GM18499 (cell line): ENCODE data around the gene SOD3.

Experiments used
- ATAC-seq: cut with Tn5 transposase; IDR thresholded peaks from one replicate; pipeline ENCODE4 v1.9.1; 2021; ENCODE audit warnings: moderate number of reproducible peaks; ENCODE audit not compliant: insufficient read depth, unreplicated experiment

The SOD3 gene

DNA sequence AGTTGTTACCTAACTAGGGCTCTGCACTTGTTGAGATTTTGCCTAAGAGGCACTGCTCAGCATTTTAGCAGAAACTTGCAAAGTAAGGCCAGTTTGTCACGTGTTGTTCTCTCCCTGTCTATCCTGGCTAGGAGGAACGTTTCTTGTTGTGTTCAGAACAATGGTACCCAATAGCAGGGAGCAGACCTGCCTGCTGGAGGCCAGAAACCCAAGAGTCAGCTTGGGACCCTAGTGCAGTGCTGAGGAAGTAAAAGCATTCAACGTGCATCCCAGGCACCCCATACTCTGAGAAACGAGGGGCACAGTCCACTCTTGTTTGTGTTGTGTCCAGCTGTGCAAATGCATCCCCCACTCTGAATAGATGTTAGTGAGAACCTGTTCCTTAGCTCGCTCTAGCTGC, 42.4 kb downstream of the SOD3 start:
- no peak for ATAC-seq

DNA sequence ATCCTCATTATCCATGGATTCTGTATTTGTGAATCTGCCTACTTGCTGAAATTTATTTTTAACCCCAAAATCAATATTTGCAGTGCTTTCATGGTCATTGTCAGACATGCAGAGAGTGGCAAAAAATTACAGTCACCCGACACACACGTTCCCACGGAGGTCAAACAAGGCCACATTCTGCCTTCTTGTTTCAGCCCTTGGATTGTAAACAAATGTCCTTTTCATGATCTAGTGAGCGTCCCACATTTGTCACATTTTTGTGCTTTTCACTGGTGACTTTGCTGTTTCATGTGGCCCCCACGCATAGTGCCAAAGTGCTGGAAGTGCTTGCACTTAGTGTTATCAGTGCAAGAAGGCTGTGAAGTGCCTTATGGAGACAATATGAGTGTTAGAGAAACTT, 45.0 kb downstream of the SOD3 start:
- no peak for ATAC-seq

DNA sequence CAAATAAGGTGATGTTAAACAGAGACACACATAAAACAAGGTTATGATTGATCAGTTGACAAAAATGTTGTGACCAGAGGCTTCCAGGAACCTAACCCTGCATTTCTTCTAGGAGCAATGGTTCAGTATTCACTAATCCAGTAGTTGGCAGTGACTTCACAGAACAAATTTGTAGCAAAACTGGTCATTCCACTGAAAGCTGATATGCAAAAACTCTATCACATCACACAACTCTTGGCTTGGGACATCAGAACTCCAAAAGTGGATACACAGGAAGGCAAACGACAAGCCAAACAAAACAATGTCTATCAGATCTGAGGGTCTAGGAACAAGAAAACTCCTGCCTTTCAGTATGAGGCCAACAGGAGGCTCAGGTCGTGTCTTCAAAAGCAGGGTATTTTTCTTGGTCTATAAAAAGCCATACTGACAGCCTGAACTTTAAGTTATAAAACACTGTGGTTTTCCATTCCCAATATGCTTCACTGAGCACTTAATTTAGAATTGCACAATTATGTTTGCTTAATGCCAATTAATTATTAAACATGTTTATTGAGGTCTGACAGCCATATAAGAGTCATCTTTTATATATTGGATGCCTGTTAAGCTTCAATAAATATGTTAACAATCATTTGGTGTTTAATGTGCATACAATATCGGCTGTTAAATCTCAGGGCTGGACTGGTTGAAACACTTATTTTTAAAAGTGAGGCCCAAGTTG, 45.6 kb downstream of the SOD3 start:
- ATAC-seq = no peak

DNA sequence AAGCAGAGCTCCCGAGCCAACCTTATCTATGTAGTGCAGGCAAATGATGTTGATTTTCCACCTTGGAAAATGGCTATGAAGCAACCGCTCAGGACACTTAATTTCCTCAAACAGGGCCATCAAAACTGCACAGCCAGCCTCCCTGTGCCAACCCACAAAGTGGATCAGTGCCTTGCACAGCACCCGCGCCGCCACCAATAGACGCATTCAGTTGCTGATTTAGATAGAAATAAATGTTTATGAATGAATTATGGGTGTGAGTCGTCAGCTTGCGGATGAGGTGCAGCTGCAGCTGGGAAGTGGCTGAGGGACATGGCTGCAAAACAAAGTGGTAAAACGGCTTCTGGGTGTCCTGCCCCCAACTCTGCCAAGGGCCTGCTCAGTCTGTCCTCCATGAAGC, 47.0 kb downstream of the SOD3 start:
- no peak for ATAC-seq

DNA sequence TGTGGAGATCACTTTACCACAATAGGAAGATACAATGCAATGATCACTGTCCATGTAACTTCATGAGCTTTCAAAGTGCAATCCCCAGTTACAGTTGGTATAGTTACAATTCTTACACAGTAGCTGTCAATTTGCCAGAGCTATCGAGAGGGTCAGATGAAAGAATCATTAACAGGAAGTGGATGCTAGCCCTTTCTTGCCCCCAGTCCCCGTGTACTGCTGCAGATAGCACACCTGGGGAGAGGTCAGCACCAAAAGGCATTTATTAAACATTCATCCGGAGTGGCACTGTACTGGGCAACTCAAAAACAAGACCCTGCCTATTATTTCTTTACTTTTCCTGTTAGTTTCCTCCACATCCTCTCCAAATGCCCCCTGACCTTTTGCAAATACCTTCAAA, 47.7 kb downstream of the SOD3 start:
- ATAC-seq = no peak

DNA sequence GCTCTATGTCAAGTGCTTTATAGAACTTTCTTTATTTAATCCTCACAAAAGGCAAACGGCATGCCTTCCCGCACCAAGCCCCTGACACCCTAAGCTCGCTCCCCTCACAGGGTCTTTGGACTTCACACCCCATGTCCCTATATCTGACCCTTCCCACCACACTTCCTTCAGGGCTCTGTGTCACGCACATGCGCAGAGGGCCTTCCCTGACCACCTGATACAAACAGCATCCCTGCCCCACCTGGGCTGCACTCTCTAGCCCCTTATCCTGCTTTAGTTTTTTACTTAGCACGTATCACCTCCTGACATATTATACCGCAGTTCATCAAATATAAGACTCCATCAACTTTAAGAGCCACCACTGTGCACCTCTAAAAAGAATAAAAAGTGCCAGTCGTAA, 49.8 kb downstream of the SOD3 start:
- ATAC-seq = no peak

DNA sequence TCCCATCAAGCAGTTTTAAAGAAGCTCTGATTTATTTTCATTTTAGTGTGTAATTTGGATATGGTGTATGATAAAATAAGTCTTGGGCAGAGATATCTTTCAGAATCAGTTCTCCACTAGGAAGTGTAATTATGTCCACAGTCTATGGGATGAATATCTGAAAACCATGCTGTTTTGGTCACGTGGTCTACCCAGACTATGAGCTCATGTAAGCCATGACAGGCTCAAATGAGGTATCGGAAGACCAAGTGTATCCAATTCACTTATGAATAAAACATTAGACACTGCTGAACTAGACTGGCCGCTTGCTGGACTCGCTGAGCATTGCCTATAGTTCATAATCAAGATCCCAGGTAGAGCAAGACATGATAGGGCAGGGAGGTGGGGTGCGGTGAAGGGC, 50.5 kb downstream of the SOD3 start:
- ATAC-seq = no peak

DNA sequence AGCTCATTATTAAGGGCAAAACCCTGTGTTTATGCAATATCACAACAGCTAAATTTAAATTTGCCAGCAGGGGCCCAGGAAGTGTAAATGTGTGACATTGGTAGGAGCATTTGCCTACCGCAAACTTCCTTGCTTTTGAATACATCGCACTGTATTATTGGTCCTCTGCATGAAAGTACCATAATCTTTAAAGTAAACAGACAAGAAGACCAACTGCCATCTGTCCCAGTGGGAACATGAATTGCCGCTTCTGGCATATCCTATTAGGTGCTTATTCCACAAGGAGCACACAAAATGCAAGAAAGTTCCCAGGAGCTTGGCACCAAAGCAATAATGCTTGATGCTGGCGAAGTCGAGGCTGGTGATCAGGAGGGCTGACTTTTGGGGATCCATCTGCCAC, 51.3 kb downstream of the SOD3 start:
- no peak for ATAC-seq

DNA sequence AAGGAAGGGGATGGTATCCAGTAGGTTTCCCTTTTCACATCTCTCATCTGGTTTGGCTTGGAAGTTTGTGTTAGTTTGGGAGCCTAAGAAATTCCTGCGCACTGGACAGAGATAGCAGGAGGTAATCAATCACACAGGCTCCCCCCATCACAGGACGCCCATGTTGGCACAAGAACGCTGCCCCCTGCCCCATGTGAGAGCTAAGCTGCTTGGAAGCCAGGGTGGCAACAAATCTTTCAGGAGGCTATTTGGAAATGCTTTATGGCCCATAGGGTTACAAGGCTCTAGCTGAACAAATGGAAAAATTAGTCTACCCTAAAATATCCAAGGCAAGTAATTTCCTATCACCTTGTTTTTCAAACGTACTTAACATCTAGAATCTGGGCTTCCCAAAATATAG, 54.0 kb downstream of the SOD3 start:
- no peak for ATAC-seq

DNA sequence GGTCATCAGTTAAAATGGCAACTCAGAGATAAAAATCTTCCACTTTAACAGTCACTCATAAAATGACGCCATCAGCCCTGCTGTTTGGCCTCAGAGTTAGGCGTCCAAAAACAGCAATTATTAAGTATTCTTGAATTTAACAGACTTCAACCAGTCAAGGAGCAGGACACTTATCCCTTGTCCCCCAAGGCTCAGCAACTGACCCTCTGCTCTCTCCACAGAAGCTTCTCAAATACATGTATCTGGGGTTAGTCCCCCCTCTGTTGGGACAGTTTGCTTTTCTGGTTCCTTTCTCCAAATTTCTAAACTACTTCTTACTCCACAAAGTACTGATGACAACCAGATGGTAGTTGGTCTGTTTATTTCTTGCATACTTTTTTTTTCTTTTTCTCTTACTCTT, 54.4 kb downstream of the SOD3 start:
- ATAC-seq = no peak
